GM23248 (cell line): ENCODE measurements around the gene LPIN1.

Experiments used
- EZH2 ChIP-seq: fragments of 200-600 bp; sonication (generic); IDR thresholded peaks from 2 replicates; pipeline ENCODE4 v1.6.1; 2018; ENCODE audit warnings: antibody characterized with exemption, mild to moderate bottlenecking; ENCODE audit not compliant: insufficient read depth, poor library complexity, severe bottlenecking
- EZH2phosphoT487 ChIP-seq: fragments of 200-600 bp; sonication (generic); IDR thresholded peaks from 2 replicates; pipeline ENCODE4 v1.6.1; 2018; ENCODE audit warnings: antibody characterized with exemption, moderate library complexity, mild to moderate bottlenecking, low read depth; ENCODE audit not compliant: insufficient read depth

DNA sequence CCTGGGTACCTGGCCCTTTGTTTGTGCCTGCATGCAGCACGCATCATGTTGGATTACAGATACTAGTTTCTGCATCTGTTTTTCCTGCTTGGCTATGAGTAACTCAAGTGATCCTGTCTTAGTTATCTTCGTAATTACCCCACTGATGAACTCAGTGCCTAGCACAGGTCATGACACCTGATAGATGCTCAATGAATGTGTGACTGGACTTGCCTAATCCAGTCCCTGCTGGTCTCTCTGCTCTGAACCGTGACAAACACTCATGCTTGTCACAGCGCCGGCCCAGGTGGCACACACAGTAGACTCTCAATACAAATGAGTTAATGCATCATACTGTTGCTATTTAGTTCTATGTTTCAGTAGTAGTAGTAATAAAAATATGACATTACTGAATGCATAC is 45.2 kb upstream of the LPIN1 start:
- no peak for TF ChIP-seq EZH2phosphoT487
- no peak for TF ChIP-seq EZH2
